Effector CD8-positive, alpha-beta T cell (primary cell): ENCODE results near the gene NUSAP1.
"Not testable (repeated sequence)": the region's sequence is repeated elsewhere in the genome, so short reads cannot be mapped to it uniquely, and the experiment has no call there.

Experiments
- DNase-seq: peaks from one replicate; lab custom pipeline; 2025; lab: John Stamatoyannopoulos, UW

The NUSAP1 gene

GRCh38 chr15:41333026-41333562 lies 413 bp downstream of the NUSAP1 start:
- no peak for DNase-seq

GRCh38 chr15:41334293-41335120 lies 1.8 kb downstream of the NUSAP1 start:
- no peak for DNase-seq

DNA sequence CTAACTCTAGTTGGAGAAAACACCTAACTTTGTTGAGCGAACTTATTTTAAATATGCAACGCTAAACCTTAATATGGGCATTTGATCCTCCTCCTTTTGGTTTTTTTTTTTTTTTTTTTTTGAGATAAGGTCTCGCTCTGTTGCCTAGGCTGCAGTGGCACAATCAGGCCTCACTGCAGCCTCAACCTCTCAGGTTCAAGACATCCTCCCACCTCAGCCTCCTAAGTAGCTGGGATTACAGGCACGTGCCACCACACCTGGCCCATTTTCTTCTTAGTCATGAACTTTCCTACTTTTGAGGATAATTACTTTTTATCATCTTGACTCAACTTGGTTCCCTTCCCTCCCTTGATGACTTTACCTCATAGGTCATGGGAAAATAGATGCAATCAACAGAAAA lies 3.9 kb downstream of the NUSAP1 start:
- no peak for DNase-seq

GRCh38 chr15:41337047-41337446 lies 4.4 kb downstream of the NUSAP1 start:
- DNase-seq = no peak

GRCh38 chr15:41337631-41338522 lies 5.2 kb downstream of the NUSAP1 start:
- DNase-seq = no peak

GRCh38 chr15:41340189-41340695 lies 7.6 kb downstream of the NUSAP1 start:
- no peak for DNase-seq

- DNase-seq = no peak
Observed at GRCh38 chr15:41341519-41341918, 8.8 kb downstream of the NUSAP1 start.

- no peak for DNase-seq
Observed at GRCh38 chr15:41347236-41347635, 14.6 kb downstream of the NUSAP1 start.

- DNase-seq = no peak
Observed at GRCh38 chr15:41350057-41350717, 17.5 kb downstream of the NUSAP1 start.

DNA sequence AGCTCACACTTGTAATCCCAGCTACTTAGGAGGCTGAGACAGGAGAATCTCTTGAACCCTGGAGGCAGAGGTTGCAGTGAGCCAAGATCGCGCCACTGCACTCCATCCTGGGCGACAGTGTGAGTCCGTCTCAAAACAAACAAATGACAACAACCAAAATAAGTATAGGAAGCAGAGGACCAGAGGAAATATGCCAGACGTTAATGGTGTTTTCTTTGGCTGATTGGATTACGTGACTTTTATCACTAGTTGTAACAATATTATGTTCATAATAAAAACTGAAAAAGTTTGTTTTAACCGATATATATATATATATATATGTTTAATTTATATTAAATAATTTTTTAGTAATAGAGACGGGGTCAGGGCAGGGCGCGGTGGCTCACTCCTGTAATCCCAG lies 21.7 kb downstream of the NUSAP1 start:
- no peak for DNase-seq

- DNase-seq = no peak
Observed at GRCh38 chr15:41367418-41367817, 34.7 kb downstream of the NUSAP1 start.

DNA sequence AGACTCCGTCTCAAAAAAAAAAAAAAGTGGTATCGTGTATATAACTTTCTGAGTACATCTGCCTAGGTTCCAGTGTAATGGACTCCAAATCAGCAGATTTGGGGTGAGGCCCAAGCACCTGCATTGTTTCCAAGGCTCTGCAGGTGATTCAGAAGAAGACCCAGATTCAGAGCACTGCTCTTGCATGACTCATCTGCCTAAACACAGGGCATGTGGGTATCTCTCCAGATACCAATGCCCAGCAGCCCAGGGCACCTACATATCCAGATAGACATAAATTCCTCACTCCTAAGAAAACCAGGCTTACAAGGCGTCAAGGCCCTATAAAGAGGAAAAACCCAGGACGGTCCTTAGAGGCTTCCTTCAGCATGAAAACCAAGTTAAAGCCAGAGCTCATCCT lies 45.3 kb downstream of the NUSAP1 start:
- no peak for DNase-seq

DNA sequence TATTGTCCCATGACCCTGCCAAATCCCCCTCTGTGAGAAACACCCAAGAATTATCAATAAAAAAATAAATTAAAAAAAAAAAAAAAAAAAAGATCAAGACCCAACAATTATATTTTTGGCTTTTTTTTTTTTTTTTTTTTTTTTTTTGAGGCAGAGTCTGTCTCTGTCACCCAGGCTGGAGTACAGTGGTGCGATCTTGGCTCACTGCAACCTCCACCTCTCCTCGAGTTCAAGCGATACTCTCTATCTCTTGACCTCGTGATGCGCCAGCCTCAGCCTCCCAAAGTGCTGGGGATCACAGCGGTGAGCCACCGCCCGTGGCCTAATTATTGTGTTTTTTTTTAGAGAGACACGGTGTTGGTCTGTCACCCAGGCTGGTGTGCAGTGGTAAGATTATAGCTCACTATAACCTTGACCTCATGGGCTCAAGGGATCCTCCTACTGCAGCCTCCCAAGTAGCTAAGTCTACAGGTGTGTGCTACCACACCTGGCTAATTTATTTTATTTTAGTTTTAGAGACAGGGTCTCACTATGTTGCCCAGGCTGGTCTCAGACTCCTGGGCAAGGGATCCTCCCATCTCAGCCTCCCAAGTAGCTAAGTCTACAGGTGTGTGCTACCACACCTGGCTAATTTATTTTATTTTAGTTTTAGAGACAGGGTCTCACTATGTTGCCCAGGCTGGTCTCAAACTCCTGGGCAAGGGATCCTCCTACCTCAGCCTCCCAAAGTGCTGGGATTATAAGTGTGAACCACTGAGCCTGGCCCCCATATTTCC lies 51.5 kb downstream of the NUSAP1 start:
- DNase-seq = not testable (repeated sequence)

DNA sequence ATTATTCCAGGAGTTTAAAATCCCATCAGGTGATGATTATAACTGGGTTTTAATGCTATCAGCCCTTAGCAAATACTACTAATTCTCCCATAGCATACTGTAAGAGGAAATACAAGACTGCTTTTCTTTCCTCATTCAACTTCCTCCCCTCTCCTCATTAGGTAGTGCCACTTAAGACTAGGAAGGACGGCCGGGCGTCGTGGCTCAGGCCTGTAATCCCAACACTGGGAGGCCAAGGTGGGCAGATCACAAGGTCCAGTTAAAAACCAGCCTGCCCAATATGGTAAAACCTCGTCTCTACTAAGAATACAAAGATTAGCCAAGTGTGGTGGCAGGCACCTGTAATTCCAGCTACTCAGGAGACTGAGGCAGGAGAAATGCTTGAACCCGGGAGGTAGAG lies 55.0 kb downstream of the NUSAP1 start:
- DNase-seq = no peak

DNA sequence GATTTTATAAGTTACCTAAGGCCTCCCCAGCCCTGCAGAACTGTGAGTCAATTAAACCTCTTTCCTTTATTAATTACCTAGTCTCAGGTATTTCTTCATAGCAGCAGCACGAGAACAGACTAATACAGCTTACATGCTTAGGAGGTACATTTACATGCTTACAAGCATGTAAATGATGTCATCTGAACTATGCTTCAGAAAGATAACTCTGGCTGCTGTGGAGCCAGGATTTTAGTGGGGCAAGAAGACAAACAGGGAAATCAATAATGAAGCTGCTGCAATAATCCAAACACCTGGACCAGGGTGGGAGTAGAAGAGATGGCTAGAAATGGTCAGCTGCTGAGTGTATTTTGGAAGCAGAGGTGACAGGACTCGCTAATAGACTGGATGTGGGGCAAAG lies 60.0 kb downstream of the NUSAP1 start:
- DNase-seq = no peak

DNA sequence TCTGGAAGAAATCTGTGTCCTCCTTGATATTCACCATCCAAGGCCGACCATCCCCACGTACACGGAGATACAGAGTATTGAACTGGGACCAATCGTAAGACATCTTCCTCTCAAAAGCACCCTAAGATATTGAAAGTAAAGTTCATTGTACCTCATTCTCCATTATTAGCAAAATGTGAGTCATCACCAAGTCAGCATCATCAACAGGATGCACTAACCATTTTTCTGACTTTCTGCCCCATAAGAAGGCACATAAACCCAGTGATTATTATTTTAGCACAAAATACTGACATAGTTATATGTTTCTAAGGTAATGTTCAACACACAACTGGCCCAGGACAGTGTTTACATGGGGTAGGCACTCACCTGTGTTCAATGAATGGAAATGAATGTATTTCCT lies 62.2 kb downstream of the NUSAP1 start:
- DNase-seq = no peak

DNA sequence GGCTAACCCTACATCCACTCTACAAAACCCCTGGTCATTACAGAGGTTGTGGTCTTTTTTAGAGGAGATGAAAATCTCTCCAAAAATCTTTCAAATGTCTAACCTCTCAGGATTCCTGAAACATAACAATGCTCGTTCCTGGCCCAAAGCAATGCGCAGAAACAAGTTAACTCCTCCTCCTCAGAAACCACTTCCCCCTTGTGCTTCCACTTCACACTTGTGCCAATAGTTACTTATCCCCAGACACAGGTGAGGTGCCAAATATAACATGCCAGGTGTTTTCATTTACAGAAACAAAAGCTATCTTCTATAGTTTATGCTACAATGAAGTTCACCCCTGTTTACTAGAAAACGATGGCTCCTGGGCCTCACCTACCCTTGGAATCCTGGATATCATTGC lies 63.4 kb downstream of the NUSAP1 start:
- DNase-seq = no peak

DNA sequence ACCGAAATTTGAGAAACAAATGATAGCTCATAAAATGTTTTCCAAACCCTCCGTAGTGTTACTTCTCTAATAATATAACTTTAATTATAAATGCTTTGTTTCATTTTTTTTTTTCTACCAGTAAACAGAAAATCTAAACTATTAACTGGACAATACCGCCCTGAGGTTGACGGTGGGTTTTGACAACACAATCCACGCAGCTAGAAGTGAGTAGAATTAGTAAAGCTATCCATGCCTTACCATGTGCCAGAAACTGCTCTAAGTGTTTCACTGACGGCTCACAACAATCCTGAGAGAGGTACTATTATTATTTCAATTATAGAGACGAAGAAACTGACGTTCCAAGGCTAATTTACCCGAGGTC lies 69.2 kb downstream of the NUSAP1 start:
- DNase-seq = no peak

DNA sequence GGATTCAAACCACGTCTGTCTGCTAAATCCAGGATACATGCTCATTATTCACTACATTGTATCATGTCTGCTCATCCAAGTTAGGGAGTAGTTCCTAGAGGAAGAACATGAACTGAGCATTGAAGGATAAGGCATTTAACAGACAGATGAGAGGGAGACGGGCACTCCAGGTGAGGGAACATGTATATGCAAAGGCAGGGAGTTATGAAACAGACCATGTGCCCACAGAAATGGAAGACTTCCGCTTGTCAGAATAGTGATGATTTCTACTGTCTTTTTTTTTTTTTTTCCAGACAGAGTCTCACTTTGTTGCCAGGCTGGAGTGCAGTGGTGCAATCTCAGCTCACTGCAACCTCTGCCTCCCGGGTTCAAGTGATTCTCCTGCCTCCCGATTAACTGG lies 74.7 kb downstream of the NUSAP1 start:
- DNase-seq = no peak

DNA sequence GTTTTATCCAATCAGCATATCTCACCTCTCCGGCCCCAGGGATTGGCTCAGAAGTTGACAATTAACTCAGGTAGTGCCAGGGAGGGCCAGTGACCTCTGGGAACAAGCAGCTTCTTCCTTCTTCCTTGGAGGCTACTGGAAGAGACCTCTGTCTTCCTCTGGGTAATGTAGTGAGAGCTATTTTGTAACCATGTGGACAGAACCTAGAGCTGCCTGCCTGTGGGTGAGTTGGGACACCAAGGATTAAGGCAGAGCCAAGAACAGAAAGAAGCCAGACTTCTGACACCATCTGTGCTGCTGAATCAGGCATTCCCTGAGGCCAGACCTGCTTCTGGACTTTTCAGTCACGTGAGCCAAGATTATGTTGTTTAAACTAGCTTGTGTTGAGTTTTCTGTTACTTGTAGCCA lies 75.6 kb downstream of the NUSAP1 start:
- no peak for DNase-seq

- no peak for DNase-seq
Observed at GRCh38 chr15:41411031-41411430, 78.3 kb downstream of the NUSAP1 start.
